NCI-H1048 (cell line): Measurements from ENCODE around the gene COL4A1.

ENCODE experiments used
- DNase-seq: peaks from one replicate; lab custom pipeline; 2025; lab: John Stamatoyannopoulos, UW

COL4A1 gene

DNA sequence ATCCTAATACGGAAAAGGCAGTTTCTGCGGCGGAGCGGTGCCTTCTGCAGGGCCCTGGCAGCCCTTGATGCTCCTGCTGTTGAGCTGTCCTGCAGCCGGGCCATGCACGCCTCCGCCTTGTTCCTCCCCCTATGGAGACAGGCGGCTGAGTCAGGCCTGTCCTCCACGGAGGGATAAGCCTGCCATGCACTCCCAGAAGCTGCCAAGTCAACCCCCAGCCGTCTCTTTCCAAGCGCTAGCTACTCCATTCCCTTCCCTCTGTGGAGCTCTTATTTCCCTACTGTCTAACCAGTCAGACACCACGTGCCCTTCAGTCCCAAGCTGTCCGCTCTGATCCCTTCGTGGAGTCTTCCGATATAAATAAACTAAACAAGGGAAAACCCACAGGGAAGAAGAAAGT is 197.0 kb downstream of the COL4A1 start:
- DNase-seq = no peak

DNA sequence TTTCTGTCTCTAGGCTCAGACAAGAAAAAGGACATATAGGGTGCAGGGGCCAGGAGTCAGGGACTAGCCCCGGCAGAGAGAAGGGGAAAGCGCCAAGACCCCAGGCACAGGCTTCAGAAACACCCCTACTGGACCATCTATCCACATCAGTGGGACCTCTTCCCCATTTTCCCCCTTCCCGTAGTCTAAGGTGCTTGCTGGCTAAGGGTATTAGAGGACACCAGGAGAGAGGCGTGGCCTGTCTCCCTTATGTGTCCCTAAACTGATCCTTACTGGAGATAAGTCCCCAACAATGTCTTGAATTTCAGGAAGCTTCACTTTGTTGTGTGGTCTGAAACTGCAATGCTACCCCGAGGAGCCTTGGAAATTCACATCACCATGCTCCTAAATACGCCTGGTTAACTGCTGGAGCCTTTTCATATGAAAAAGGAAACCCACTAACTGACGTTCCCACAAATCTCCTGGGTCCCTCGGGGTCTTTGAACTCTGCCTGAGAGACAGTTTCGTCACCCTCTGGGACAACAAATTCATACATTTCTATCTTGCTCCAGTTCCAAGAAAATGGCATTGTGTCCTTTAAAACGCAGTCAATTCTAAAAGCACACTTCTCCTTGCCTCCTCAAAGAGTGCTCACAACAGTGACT is 197.7 kb downstream of the COL4A1 start:
- DNase-seq = no peak

- DNase-seq = peak; percentile 6
Measured at GRCh38 chr13:110108348-110109139, 198.4 kb downstream of the COL4A1 start.

DNA sequence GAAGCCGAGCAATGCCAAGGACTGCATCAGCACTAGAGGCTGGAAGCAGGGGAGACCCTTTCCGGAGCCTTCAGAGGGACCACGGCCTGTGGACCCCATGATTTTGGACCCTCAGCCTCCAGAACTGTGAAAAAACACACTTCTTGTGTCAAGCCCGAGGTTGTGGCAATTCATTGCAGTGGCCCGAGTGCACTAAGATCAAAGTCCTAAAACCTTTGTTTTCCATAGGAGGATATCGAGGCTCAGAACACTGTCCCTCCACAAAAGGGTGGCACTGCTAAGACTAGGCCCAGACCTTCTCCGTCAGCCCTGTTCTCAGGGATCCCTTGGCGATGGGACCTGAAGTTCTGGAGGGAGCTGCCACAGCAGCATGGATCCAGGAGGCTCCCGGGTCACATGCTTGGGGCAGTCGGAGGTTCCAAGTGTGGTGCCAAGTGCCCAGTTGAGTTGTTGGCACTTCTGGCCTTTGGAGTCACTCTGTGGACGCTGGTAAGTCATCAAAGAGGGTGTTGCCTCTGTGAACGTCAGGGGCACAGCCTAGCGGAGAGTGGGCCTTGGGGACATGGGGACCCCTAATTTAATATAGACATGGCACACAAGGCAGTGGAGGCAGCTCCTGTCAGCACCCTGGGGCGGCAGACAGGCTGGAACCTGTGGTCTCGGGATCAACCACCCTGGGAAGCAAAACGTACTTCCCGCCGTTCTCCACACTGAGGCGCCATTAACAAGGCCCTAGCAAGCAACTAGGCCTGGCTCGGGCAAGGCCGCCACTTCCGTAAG is 199.2 kb downstream of the COL4A1 start:
- DNase-seq = no peak

DNA sequence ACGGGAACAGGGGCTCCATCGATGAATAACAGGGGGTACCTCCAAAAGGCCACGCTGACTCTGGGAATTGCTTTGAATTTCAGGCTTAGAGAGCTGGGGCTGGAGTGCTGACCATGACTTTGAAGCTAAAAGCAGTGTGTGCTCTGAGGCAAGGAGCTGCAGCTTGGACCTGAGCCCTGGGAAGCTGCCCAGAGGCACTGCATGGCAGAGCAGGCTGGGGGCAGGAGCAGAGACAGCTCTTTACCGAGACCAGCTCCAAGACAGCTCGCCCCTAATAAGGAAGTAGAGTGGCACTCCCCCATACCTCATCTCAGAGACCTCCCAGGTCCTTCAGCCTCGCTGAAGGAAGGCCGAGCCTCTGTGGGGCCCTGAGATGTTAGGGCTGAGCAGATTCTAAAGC is 200.2 kb downstream of the COL4A1 start:
- no peak for DNase-seq

GRCh38 chr13:110105136-110105535 is 201.8 kb downstream of the COL4A1 start:
- no peak for DNase-seq

DNA sequence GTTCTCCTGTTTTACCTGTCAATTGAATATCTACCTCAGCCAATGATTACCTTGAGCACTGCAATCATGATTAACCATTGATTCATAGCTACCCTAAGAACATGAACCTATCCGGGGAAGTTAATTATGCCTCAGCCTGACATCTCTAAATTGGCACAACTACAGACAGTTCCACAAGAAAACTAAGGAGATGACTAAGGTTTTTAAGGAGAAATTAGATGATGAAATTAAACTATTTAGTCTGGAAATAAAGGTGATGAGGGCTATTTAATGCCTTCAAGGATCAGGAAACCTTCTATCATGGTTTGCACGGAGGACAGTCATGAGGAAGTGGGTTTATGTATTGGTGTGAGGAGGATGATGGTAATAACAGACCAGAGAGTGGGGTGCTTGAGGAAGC is 203.4 kb downstream of the COL4A1 start:
- DNase-seq = no peak

- no peak for DNase-seq
Measured at GRCh38 chr13:110103026-110103425, 203.9 kb downstream of the COL4A1 start.

GRCh38 chr13:110102053-110102452 is 204.9 kb downstream of the COL4A1 start:
- DNase-seq = no peak

- DNase-seq = no peak
Measured at GRCh38 chr13:110099922-110100321, 207.0 kb downstream of the COL4A1 start.
